GM23338 (cell line): ENCODE measurements around the gene ATP13A1. TPM values are rescaled to one million over a fixed set of nuclear protein-coding genes. Genes with fewer than 3 reads are reported as not detected.

Experiments used
- ATAC-seq: fragments of 200-7000 bp; cut with Tn5 transposase; 3 replicates; pipeline ENCODE4 v1.9.1; 2020
- DNase-seq: peaks from one replicate; pipeline ENCODE4 v3.0.0-alpha.2; 2015; ENCODE audit warnings: low spot score
- H2AFZ ChIP-seq: fragments of 200-600 bp; sonication (generic); 2 replicates; pipeline ENCODE4 v1.8.0; 2016; ENCODE audit warnings: antibody characterized with exemption, mild to moderate bottlenecking, moderate library complexity
- H3F3A ChIP-seq: fragments of 200-600 bp; sonication (generic); replicated peaks from 2 replicates; pipeline ENCODE4 v1.8.0; 2017; ENCODE audit warnings: antibody characterized with exemption, mixed run types, low read depth
- H3K27ac ChIP-seq: fragments of 200-600 bp; sonication (generic); 2 replicates; pipeline ENCODE4 v1.6.1; 2016; ENCODE audit warnings: low read depth
- H3K27me3 ChIP-seq: fragments of 200-600 bp; sonication (generic); 2 replicates; pipeline ENCODE4 v1.8.0; 2016; ENCODE audit warnings: mild to moderate bottlenecking, mixed run types, moderate library complexity; ENCODE audit not compliant: insufficient read depth
- H3K36me3 ChIP-seq: fragments of 200-600 bp; sonication (generic); 2 replicates; pipeline ENCODE4 v1.8.0; 2016; ENCODE audit warnings: mild to moderate bottlenecking; ENCODE audit not compliant: insufficient read depth
- H3K4me1 ChIP-seq: fragments of 200-600 bp; sonication (generic); 2 replicates; pipeline ENCODE4 v1.8.0; 2016; ENCODE audit warnings: mild to moderate bottlenecking, moderate library complexity; ENCODE audit not compliant: insufficient read depth
- H3K4me2 ChIP-seq: fragments of 200-600 bp; sonication (generic); 2 replicates; pipeline ENCODE4 v1.7.1; 2017; ENCODE audit warnings: mixed run types
- H3K4me3 ChIP-seq: fragments of 200-600 bp; sonication (generic); 2 replicates; pipeline ENCODE4 v1.6.1; 2016; ENCODE audit warnings: mixed run types
- H3K79me2 ChIP-seq: fragments of 200-600 bp; sonication (generic); replicated peaks from 2 replicates; pipeline ENCODE4 v1.8.0; 2017; ENCODE audit warnings: mild to moderate bottlenecking; ENCODE audit not compliant: insufficient read depth
- H3K9me2 ChIP-seq: fragments of 200-600 bp; sonication (generic); 2 replicates; pipeline ENCODE4 v1.8.0; 2017; ENCODE audit not compliant: insufficient read depth
- H4K20me1 ChIP-seq: fragments of 200-600 bp; sonication (generic); replicated peaks from 2 replicates; pipeline ENCODE4 v1.8.0; 2017; ENCODE audit warnings: mild to moderate bottlenecking; ENCODE audit not compliant: insufficient read depth
- H3K27ac Mint-ChIP-seq: 2 replicates; pipeline ENCODE4 v1.8.0; 2020; ENCODE audit warnings: inconsistent platforms, mild to moderate bottlenecking, moderate library complexity, mixed read lengths
- H3K27me3 Mint-ChIP-seq: 3 replicates; pipeline ENCODE4 v1.8.0; 2022; ENCODE audit warnings: low read depth, mild to moderate bottlenecking, moderate library complexity, mixed read lengths, inconsistent platforms; ENCODE audit not compliant: insufficient read depth, poor library complexity
- H3K36me3 Mint-ChIP-seq: 3 replicates; pipeline ENCODE4 v1.8.0; 2021; ENCODE audit warnings: low read depth, mild to moderate bottlenecking, inconsistent platforms, moderate library complexity, mixed read lengths
- H3K4me1 Mint-ChIP-seq: 3 replicates; pipeline ENCODE4 v1.8.0; 2020; ENCODE audit warnings: mild to moderate bottlenecking, inconsistent platforms, mixed read lengths
- H3K4me3 Mint-ChIP-seq: 3 replicates; pipeline ENCODE4 v1.8.0; 2021; ENCODE audit warnings: moderate library complexity, mild to moderate bottlenecking, inconsistent platforms, mixed read lengths
- H3K9me3 Mint-ChIP-seq: 3 replicates; pipeline ENCODE4 v1.8.0; 2020; ENCODE audit warnings: moderate library complexity, mild to moderate bottlenecking, inconsistent platforms, mixed read lengths
- CREB1 ChIP-seq: fragments of 250-450 bp; sonication (Bioruptor Pico); IDR thresholded peaks from 2 replicates; pipeline ENCODE4 v1.5.0; 2020; ENCODE audit warnings: low read depth, mild to moderate bottlenecking, moderate library complexity
- ETS1 ChIP-seq: IDR thresholded peaks from 2 replicates; pipeline ENCODE4 v1.6.1; 2016; ENCODE audit warnings: antibody characterized with exemption
- EZH2 ChIP-seq: fragments of 200-600 bp; sonication (generic); IDR thresholded peaks from one replicate; pipeline ENCODE4 v1.8.0; 2017; ENCODE audit warnings: antibody characterized with exemption, mild to moderate bottlenecking, low read depth; ENCODE audit not compliant: unreplicated experiment
- EZH2phosphoT487 ChIP-seq: fragments of 200-600 bp; sonication (generic); IDR thresholded peaks from one replicate; pipeline ENCODE4 v1.8.1; 2018; ENCODE audit warnings: antibody characterized with exemption; ENCODE audit not compliant: unreplicated experiment
- JUNB ChIP-seq: IDR thresholded peaks from one replicate; pipeline ENCODE4 v1.6.1; 2016; ENCODE audit warnings: antibody characterized with exemption; ENCODE audit not compliant: unreplicated experiment
- NANOG ChIP-seq: IDR thresholded peaks from 2 replicates; pipeline ENCODE4 v1.6.1; 2016; ENCODE audit warnings: antibody characterized with exemption, borderline replicate concordance
- POLR2AphosphoS5 ChIP-seq: IDR thresholded peaks from 2 replicates; pipeline ENCODE4 v1.6.1; 2016; ENCODE audit warnings: antibody characterized with exemption, low read depth
- STAT1 ChIP-seq: IDR thresholded peaks from one replicate; pipeline ENCODE4 v1.6.1; 2016; ENCODE audit warnings: antibody characterized with exemption; ENCODE audit not compliant: unreplicated experiment
- ZNF114 ChIP-seq: fragments of 250-450 bp; sonication (Bioruptor Pico); IDR thresholded peaks from 2 replicates; pipeline ENCODE4 v1.5.0; 2020; ENCODE audit warnings: mild to moderate bottlenecking, moderate library complexity
- ZNF331 ChIP-seq: fragments of 250-450 bp; sonication (Bioruptor Pico); IDR thresholded peaks from 2 replicates; pipeline ENCODE4 v1.5.0; 2020; ENCODE audit warnings: low read depth, mild to moderate bottlenecking, moderate library complexity
- ZNF462 ChIP-seq: fragments of 250-450 bp; sonication (Bioruptor Pico); IDR thresholded peaks from 2 replicates; pipeline ENCODE4 v1.5.0; 2020; ENCODE audit warnings: mild to moderate bottlenecking, moderate library complexity
- polyA plus RNA-seq: library from polyadenylated mRNA; unstranded; fragments of >200 nt; fragmentation: Nextera tagmentation; extraction: Ambion mirVana; gene quantifications from 2 replicates; pipeline ENCODE4 v1.2.1, GENCODE V29; 2016
- total RNA-seq: library from RNA; depleted of rRNA; stranded (reverse); fragments of >200 nt; shearing (Covaris generic); gene quantifications from 2 replicates; pipeline ENCODE4 v1.2.3, GENCODE V29; 2014
- TF ChIP-seq, protein P1 (sequence below), 2 experiments: fragments of 200-600 bp in 1 of 2; sonication (generic) in 1 of 2; conservative IDR thresholded peaks; 2 replicates each; pipeline versions ENCODE4 v1.5.1 to v1.6.1; 2016 to 2017; ENCODE audit warnings: antibody characterized with exemption in 2 of 2, low read depth in 2 of 2, mild to moderate bottlenecking in 2 of 2, moderate library complexity in 1 of 2
- TF ChIP-seq, protein P2 (sequence below): IDR thresholded peaks from one replicate; pipeline ENCODE4 v1.6.1; 2018; ENCODE audit warnings: antibody characterized with exemption; ENCODE audit not compliant: unreplicated experiment

ATP13A1 gene
- total and polyA plus RNA-seq, 2 experiments from 2014 or later = 38.1 to 307 TPM

GRCh38 chr19:19619849-19620210 is 43.6 kb downstream of the ATP13A1 start (continued):
- no peak for TF ChIP-seq ETS1
- TF ChIP-seq JUNB = no peak
- no peak for TF ChIP-seq ZNF114 (CRISPR knock-in tag)
- TF ChIP-seq CREB1 (CRISPR knock-in tag) = no peak
- TF ChIP-seq, protein P1, sequence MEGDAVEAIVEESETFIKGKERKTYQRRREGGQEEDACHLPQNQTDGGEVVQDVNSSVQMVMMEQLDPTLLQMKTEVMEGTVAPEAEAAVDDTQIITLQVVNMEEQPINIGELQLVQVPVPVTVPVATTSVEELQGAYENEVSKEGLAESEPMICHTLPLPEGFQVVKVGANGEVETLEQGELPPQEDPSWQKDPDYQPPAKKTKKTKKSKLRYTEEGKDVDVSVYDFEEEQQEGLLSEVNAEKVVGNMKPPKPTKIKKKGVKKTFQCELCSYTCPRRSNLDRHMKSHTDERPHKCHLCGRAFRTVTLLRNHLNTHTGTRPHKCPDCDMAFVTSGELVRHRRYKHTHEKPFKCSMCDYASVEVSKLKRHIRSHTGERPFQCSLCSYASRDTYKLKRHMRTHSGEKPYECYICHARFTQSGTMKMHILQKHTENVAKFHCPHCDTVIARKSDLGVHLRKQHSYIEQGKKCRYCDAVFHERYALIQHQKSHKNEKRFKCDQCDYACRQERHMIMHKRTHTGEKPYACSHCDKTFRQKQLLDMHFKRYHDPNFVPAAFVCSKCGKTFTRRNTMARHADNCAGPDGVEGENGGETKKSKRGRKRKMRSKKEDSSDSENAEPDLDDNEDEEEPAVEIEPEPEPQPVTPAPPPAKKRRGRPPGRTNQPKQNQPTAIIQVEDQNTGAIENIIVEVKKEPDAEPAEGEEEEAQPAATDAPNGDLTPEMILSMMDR (conservative IDR thresholded peaks at IDR 0.05; ENCODE audit: low read depth in 2 of 2) = no peak
- TF ChIP-seq ZNF331 (CRISPR knock-in tag) = no peak
- TF ChIP-seq EZH2phosphoT487 = no peak
- no peak for TF ChIP-seq EZH2
- TF ChIP-seq, protein P2, sequence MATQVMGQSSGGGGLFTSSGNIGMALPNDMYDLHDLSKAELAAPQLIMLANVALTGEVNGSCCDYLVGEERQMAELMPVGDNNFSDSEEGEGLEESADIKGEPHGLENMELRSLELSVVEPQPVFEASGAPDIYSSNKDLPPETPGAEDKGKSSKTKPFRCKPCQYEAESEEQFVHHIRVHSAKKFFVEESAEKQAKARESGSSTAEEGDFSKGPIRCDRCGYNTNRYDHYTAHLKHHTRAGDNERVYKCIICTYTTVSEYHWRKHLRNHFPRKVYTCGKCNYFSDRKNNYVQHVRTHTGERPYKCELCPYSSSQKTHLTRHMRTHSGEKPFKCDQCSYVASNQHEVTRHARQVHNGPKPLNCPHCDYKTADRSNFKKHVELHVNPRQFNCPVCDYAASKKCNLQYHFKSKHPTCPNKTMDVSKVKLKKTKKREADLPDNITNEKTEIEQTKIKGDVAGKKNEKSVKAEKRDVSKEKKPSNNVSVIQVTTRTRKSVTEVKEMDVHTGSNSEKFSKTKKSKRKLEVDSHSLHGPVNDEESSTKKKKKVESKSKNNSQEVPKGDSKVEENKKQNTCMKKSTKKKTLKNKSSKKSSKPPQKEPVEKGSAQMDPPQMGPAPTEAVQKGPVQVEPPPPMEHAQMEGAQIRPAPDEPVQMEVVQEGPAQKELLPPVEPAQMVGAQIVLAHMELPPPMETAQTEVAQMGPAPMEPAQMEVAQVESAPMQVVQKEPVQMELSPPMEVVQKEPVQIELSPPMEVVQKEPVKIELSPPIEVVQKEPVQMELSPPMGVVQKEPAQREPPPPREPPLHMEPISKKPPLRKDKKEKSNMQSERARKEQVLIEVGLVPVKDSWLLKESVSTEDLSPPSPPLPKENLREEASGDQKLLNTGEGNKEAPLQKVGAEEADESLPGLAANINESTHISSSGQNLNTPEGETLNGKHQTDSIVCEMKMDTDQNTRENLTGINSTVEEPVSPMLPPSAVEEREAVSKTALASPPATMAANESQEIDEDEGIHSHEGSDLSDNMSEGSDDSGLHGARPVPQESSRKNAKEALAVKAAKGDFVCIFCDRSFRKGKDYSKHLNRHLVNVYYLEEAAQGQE = no peak
- no peak for TF ChIP-seq POLR2AphosphoS5
- TF ChIP-seq STAT1 = no peak
- TF ChIP-seq NANOG = no peak

- Histone ChIP-seq H3K9me2 (no peaks in the 10 kb centered on the region), H3K27me3 (peaks cover 7% of the 10 kb centered on the region; the same call in 1 of the 2 replicates), H3K27ac (no peak overlapping the region), H3K79me2 (no peaks in the 10 kb centered on the region), H3K4me2 (peak overlapping the region; percentile 85), H3K4me1 (no peaks in the 10 kb centered on the region; the same call in 1 of the 2 replicates), H2AFZ (no peak overlapping the region; the same call in 1 of the 2 replicates), H3K36me3 (0 out of 2 replicates have a peak, but pooled peaks cover 4% of the 10 kb centered on the region), H4K20me1 (0 out of 2 replicates have a peak, but pooled peaks cover 4% of the 10 kb centered on the region), H3K4me3 (peak overlapping the region; percentile 59), H3F3A (0 out of 2 replicates have a peak, but pooled peaks cover 3% of the 10 kb centered on the region)
- no peaks in the 10 kb centered on the region; the same call in 2 of the 3 replicates for H3K9me3 Mint-ChIP-seq
- H3K4me1 Mint-ChIP-seq = peaks cover 9% of the 10 kb centered on the region; the same call in 2 of the 3 replicates
- peaks cover 22% of the 10 kb centered on the region for H3K27me3 Mint-ChIP-seq
- H3K36me3 Mint-ChIP-seq = peaks cover 18% of the 10 kb centered on the region
- H3K4me3 Mint-ChIP-seq = peak overlapping the region; percentile 76
- no peak overlapping the region for H3K27ac Mint-ChIP-seq
- peak; percentile 6 for ATAC-seq
- DNase-seq = peak; percentile 26
- TF ChIP-seq ZNF462 (CRISPR knock-in tag) (no peak), EZH2phosphoT487 (no peak), JUNB (no peak)
Observed at GRCh38 chr19:19619181-19619848, 44.2 kb downstream of the ATP13A1 start.
